HL-60 (cell line): ENCODE measurements around the gene MSI2.

Experiments used
- CTCF ChIP-seq: IDR thresholded peaks from one replicate; pipeline ENCODE4 v1.5.1; 2011; ENCODE audit warnings: low read length, control low read depth, inconsistent platforms; ENCODE audit not compliant: insufficient read depth
- GABPA ChIP-seq: IDR thresholded peaks from 2 replicates; pipeline ENCODE4 v1.6.1; 2012; ENCODE audit warnings: low read depth
- POLR2AphosphoS5 ChIP-seq: IDR thresholded peaks from 2 replicates; pipeline ENCODE4 v1.6.1; 2012; ENCODE audit warnings: low read depth

- TF ChIP-seq CTCF (no peak), POLR2AphosphoS5 (no peak), GABPA (no peak)
These were observed 333.1 kb downstream of the MSI2 start for GRCh38 chr17:57589151-57590034.
